ENCODE data around the gene LCN2. TPM values are rescaled to one million over a fixed set of nuclear protein-coding genes. Genes with fewer than 3 reads are reported as not detected.

Gene LCN2
- total RNA-seq, 1 donor from 2014 or later = not detected

DNA sequence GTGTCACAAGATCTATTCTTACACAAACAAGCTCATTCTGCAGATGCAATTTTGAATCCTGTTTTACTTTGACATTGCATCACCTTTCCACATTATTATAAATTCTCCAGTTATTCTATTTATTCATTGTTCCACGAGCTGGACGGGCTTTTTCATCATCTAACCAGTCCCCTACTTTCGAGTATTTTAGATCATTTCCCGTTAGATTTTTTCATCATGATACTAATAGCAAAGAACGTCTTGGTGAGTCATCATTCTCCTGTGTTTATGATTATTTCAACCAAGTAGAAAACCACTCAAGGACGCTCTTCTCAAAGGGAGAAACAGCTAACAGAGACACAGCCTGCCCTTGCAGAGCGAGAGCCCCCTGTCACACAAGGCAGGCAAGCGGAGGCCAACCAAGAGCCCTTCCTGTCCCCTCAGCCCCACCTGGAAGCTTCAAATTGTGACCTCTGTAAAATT is 25.9 kb downstream of the LCN2 start:
- no peak overlapping the region for H3K4me3 ChIP-seq
- no peaks in the 10 kb centered on the region for H4K20me1 ChIP-seq (ENCODE audit: low read depth)
- Mint-ChIP-seq H3K36me3 (peaks cover 38% of the 10 kb centered on the region), H3K27ac (no peak overlapping the region), H3K27me3 (ENCODE audit: insufficient read depth, low read depth) (no peaks in the 10 kb centered on the region), H3K9me3 (no peaks in the 10 kb centered on the region), H3K4me3 (no peak overlapping the region), H3K4me1 (no peaks in the 10 kb centered on the region)
- H3K4me1 ChIP-seq = no peaks in the 10 kb centered on the region
- H3K9ac ChIP-seq = no peak overlapping the region
- peaks cover 4% of the 10 kb centered on the region for H3K36me3 ChIP-seq
- no peak overlapping the region for H3K4me2 ChIP-seq
- no peaks in the 10 kb centered on the region for H3K79me2 ChIP-seq (ENCODE audit: low read depth)
- H3K9me3 ChIP-seq (ENCODE audit: low read depth) = no peaks in the 10 kb centered on the region
- no peak overlapping the region for H2AFZ ChIP-seq (replicated peaks)
- DNase-seq (ENCODE audit: low spot score) = no peak
- TF ChIP-seq EZH2phosphoT487 (IDR thresholded peaks at IDR 0.05) (no peak), EZH2 (IDR thresholded peaks at IDR 0.05) (no peak)
- TF ChIP-seq, protein P1, sequence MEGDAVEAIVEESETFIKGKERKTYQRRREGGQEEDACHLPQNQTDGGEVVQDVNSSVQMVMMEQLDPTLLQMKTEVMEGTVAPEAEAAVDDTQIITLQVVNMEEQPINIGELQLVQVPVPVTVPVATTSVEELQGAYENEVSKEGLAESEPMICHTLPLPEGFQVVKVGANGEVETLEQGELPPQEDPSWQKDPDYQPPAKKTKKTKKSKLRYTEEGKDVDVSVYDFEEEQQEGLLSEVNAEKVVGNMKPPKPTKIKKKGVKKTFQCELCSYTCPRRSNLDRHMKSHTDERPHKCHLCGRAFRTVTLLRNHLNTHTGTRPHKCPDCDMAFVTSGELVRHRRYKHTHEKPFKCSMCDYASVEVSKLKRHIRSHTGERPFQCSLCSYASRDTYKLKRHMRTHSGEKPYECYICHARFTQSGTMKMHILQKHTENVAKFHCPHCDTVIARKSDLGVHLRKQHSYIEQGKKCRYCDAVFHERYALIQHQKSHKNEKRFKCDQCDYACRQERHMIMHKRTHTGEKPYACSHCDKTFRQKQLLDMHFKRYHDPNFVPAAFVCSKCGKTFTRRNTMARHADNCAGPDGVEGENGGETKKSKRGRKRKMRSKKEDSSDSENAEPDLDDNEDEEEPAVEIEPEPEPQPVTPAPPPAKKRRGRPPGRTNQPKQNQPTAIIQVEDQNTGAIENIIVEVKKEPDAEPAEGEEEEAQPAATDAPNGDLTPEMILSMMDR (IDR thresholded peaks at IDR 0.05) = no peak
- no peak overlapping the region for H3K27ac ChIP-seq
- H3K27me3 ChIP-seq = no peaks in the 10 kb centered on the region
- no peaks in the 10 kb centered on the region for H3F3A ChIP-seq (ENCODE audit: low read depth)

DNA sequence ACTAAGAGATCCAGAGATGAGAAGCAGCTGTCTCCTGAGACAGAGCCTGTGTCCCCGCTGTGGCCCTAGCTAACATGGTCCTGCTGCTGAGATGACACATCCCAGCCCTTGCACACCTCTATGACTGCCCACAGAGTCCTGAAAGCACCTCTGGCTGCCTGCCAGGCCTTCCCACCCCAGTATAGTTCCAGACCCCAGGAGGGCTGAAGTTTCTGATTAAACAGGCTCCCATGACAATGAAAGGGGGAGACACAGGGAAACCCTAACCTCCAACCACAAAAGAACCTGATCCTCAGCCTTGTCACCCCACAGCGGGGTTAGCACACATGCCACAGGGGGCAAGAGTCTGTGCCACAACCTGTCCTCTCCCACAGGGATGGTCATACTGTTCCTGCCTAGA is 26.5 kb downstream of the LCN2 start:
- H2AFZ ChIP-seq (replicated peaks) = no peak overlapping the region
- H3K36me3 ChIP-seq = peaks cover 6% of the 10 kb centered on the region
- no peak overlapping the region for H3K9ac ChIP-seq
- H3K27ac ChIP-seq = no peak overlapping the region
- H3K79me2 ChIP-seq (ENCODE audit: low read depth) = no peaks in the 10 kb centered on the region
- no peaks in the 10 kb centered on the region for H3K4me1 ChIP-seq
- no peak overlapping the region for H3K4me3 ChIP-seq
- peaks cover 39% of the 10 kb centered on the region for H3K36me3 Mint-ChIP-seq
- H3K4me2 ChIP-seq = no peak overlapping the region
- no peak overlapping the region for H3K4me3 Mint-ChIP-seq
- no peaks in the 10 kb centered on the region for H3K9me3 ChIP-seq (ENCODE audit: low read depth)
- no peaks in the 10 kb centered on the region for H3K9me3 Mint-ChIP-seq
- H3F3A ChIP-seq (ENCODE audit: low read depth) = no peaks in the 10 kb centered on the region
- TF ChIP-seq EZH2phosphoT487 (IDR thresholded peaks at IDR 0.05) = no peak
- TF ChIP-seq EZH2 (IDR thresholded peaks at IDR 0.05) = no peak
- TF ChIP-seq, protein P1 (IDR thresholded peaks at IDR 0.05) = no peak
- no peak overlapping the region for H3K27ac Mint-ChIP-seq
- DNase-seq (ENCODE audit: low spot score) = no peak
- no peaks in the 10 kb centered on the region for H3K4me1 Mint-ChIP-seq
- H4K20me1 ChIP-seq (ENCODE audit: low read depth) = no peaks in the 10 kb centered on the region
- H3K27me3 Mint-ChIP-seq (ENCODE audit: insufficient read depth, low read depth) = no peaks in the 10 kb centered on the region
- H3K27me3 ChIP-seq = no peaks in the 10 kb centered on the region

DNA sequence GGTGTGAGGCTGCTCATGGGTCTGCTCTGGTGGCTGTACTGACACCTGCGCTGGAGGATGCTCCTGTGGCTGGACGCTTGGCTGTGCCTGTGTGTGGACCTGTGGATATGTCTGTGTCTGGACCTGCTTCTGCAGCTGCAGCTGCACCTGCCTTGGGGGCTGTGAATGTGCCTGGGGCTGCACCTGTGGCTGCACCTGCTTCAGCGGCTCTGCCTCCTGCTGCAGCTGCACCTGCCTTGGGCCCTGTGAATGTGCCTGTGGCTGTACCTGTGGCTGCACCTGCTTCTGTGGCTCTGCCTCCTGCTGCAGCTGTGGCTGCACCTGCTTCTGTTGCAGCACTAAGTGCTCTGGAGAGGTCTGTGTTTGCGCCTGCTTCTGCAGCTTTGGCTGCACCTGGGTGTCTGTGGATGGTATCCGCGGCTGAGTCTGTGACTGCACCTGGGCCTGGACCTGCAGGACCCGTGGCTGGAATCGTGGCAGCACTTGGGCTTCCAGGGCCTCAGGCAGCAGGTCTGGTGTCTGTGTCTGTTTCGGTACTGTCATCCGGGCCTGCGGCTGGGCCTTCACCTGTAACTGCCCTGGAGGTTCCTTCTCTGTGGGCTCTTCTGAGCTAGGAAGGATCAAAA is 29.7 kb downstream of the LCN2 start:
- TF ChIP-seq, protein P1 (IDR thresholded peaks at IDR 0.05) = no peak
- TF ChIP-seq EZH2phosphoT487 (IDR thresholded peaks at IDR 0.05) = no peak
- TF ChIP-seq EZH2 (IDR thresholded peaks at IDR 0.05) = no peak
- H3K27ac ChIP-seq = no peak overlapping the region
- Mint-ChIP-seq H3K9me3 (peaks cover 7% of the 10 kb centered on the region), H3K36me3 (peaks cover 51% of the 10 kb centered on the region), H3K4me1 (no peaks in the 10 kb centered on the region), H3K4me3 (no peak overlapping the region), H3K27ac (no peak overlapping the region), H3K27me3 (ENCODE audit: insufficient read depth, low read depth) (peaks cover 3% of the 10 kb centered on the region)
- no peak for DNase-seq (ENCODE audit: low spot score)
- no peak overlapping the region for H2AFZ ChIP-seq (replicated peaks)
- no peak overlapping the region for H3K9ac ChIP-seq
- no peak overlapping the region for H3K4me3 ChIP-seq
- H3K9me3 ChIP-seq (ENCODE audit: low read depth) = no peaks in the 10 kb centered on the region
- no peaks in the 10 kb centered on the region for H3K27me3 ChIP-seq
- no peaks in the 10 kb centered on the region for H3K4me1 ChIP-seq
- H4K20me1 ChIP-seq (ENCODE audit: low read depth) = no peaks in the 10 kb centered on the region
- peaks cover 2% of the 10 kb centered on the region for H3F3A ChIP-seq (ENCODE audit: low read depth)
- H3K4me2 ChIP-seq = no peak overlapping the region
- peaks cover 6% of the 10 kb centered on the region for H3K36me3 ChIP-seq
- H3K79me2 ChIP-seq (ENCODE audit: low read depth) = no peaks in the 10 kb centered on the region

Data from neural progenitor cell (in vitro differentiated cells).